ENCODE measurements around the gene PTP4A2.
"Not testable (repeated sequence)": the region's sequence is repeated elsewhere in the genome, so short reads cannot be mapped to it uniquely, and the experiment has no call there.

DNA sequence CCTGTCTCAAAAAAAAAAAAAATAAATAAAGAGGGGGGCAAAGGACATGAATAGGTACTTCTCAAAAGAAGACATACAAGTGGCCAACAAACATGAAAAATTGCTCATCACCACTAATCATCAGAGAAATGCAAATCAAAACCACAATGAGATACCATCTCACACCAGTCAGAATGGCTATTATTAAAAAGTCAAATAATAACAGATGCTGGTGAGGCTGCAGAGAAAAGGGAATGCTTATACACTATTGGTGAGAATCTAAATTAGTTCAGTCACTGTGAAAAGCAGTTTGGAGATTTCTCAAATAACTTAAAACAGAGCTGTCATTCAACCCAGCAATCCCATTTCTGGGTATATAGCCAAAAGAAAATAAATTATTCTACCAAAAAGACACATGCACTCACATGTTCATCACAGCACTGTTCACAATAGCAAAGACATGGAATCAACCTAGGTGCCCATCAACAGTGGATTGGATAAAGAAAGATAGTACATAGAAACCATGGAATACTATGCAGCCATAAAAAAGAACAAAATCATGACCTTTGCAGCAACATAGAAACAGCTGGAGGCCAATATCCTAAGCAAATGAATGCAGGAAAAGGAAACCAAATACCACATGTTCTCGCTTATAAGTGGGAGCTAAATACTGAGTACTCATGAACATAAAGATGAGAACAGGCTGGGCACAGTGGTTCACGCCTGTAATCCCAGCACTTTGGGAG is 42.5 kb downstream of the PTP4A2 start:
- TF ChIP-seq, protein P1, sequence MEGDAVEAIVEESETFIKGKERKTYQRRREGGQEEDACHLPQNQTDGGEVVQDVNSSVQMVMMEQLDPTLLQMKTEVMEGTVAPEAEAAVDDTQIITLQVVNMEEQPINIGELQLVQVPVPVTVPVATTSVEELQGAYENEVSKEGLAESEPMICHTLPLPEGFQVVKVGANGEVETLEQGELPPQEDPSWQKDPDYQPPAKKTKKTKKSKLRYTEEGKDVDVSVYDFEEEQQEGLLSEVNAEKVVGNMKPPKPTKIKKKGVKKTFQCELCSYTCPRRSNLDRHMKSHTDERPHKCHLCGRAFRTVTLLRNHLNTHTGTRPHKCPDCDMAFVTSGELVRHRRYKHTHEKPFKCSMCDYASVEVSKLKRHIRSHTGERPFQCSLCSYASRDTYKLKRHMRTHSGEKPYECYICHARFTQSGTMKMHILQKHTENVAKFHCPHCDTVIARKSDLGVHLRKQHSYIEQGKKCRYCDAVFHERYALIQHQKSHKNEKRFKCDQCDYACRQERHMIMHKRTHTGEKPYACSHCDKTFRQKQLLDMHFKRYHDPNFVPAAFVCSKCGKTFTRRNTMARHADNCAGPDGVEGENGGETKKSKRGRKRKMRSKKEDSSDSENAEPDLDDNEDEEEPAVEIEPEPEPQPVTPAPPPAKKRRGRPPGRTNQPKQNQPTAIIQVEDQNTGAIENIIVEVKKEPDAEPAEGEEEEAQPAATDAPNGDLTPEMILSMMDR (IDR thresholded peaks at IDR 0.05; ENCODE audit: control extremely low read depth in 1 of 3, insufficient read depth in 1 of 3, low read depth in 1 of 3, low read length in 3 of 3), result not testable (repeated sequence)
- TF ChIP-seq RNF2 (IDR thresholded peaks at IDR 0.05; ENCODE audit: borderline replicate concordance, low read depth, low read length, missing control alignments, poor library complexity, severe bottlenecking); MAFK (IDR thresholded peaks at IDR 0.05; ENCODE audit: low read depth, low read length); POLR2A (IDR thresholded peaks at IDR 0.05; ENCODE audit: control extremely low read depth in 1 of 2, low read depth in 2 of 2, low read length in 2 of 2); TAF1 (IDR thresholded peaks at IDR 0.05; ENCODE audit: low read depth, low read length); CREB1 (IDR thresholded peaks at IDR 0.05); POLR2AphosphoS5 (IDR thresholded peaks at IDR 0.05; ENCODE audit: low read depth, low read length); KDM5A (IDR thresholded peaks at IDR 0.05; ENCODE audit: low read length); EZH2 (IDR thresholded peaks at IDR 0.05; ENCODE audit: low read depth, low read length, severe bottlenecking): not testable (repeated sequence)
- TF ChIP-seq, protein P2, sequence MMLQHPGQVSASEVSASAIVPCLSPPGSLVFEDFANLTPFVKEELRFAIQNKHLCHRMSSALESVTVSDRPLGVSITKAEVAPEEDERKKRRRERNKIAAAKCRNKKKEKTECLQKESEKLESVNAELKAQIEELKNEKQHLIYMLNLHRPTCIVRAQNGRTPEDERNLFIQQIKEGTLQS (IDR thresholded peaks at IDR 0.05; ENCODE audit: insufficient read depth, low read depth, low read length), result not testable (repeated sequence)
- TF ChIP-seq, protein P3, sequence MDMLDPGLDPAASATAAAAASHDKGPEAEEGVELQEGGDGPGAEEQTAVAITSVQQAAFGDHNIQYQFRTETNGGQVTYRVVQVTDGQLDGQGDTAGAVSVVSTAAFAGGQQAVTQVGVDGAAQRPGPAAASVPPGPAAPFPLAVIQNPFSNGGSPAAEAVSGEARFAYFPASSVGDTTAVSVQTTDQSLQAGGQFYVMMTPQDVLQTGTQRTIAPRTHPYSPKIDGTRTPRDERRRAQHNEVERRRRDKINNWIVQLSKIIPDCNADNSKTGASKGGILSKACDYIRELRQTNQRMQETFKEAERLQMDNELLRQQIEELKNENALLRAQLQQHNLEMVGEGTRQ (IDR thresholded peaks at IDR 0.05; ENCODE audit: low read length), result not testable (repeated sequence)
